ENCODE results near the gene ARHGEF40.
A peak's percentile ranks its signal among the peaks of the same experiment; 100 is the strongest.

DNA sequence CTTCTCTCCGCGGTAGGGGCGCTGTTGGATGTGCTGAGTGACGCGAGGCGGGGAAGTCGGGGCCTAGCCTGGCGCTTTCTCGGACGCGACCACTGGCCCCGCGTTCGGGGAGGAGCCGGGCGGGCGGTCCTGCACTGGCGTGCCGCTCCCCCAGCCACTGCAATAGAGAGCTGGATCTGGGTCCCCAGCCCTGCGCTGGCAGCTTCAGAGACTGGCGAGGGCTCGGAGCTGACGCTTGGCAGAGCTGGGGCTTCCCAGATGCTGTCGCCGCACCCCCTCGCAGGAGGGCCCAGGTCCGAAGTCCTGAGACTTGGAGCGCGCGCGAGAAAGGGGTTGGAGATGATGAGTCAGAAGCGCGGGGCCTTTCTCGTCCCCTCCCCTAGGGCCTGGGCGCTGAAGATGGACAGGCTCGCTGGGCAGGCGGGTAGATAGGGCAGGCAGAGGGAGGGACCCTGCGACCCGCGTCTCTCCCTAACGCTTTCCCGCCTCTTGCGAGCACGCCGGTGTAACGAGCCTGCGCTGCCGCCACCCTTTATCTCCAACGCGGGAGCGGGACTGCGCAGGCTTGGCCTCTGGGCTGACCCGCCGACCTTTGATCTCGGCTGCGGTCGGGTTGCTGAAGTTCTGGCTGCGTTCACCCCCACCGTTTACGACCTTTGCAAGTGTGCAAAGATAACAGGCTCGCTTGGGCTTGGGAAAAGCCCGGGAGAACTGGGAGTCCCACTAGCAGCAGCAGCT is 33.8 kb downstream of the ARHGEF40 start:
- TF ChIP-seq, protein P1, sequence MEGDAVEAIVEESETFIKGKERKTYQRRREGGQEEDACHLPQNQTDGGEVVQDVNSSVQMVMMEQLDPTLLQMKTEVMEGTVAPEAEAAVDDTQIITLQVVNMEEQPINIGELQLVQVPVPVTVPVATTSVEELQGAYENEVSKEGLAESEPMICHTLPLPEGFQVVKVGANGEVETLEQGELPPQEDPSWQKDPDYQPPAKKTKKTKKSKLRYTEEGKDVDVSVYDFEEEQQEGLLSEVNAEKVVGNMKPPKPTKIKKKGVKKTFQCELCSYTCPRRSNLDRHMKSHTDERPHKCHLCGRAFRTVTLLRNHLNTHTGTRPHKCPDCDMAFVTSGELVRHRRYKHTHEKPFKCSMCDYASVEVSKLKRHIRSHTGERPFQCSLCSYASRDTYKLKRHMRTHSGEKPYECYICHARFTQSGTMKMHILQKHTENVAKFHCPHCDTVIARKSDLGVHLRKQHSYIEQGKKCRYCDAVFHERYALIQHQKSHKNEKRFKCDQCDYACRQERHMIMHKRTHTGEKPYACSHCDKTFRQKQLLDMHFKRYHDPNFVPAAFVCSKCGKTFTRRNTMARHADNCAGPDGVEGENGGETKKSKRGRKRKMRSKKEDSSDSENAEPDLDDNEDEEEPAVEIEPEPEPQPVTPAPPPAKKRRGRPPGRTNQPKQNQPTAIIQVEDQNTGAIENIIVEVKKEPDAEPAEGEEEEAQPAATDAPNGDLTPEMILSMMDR (conservative IDR thresholded peaks at IDR 0.05): peak; percentile 31; the same call in 1 of the 2 replicates
- 0 out of 2 replicates have a peak, but pooled peaks have one; percentile 24 for TF ChIP-seq ZFX (IDR thresholded peaks at IDR 0.05)
